Keratinocyte (primary cell): ENCODE results near the gene ZRANB1. TPM values are rescaled to one million over a fixed set of nuclear protein-coding genes. Genes with fewer than 3 reads are reported as not detected.

Experiments
- DNase-seq: peaks from one replicate; pipeline ENCODE4 v3.0.0-alpha.2; 2011; ENCODE audit warnings: low read depth, missing footprints, low spot score
- FAIRE-seq: peaks from 2 replicates; lab custom pipeline; 2011; peaks lifted over from hg19 to GRCh38; lab: Jason Lieb, UNC
- H2AFZ ChIP-seq: 2 replicates; pipeline ENCODE4 v1.6.0; 2012; ENCODE audit warnings: low read length, control low read depth, inconsistent platforms; ENCODE audit not compliant: control insufficient read depth
- H3K27ac ChIP-seq: 2 replicates; pipeline ENCODE4 v1.5.1; 2011; ENCODE audit warnings: low read length; ENCODE audit not compliant: control insufficient read depth, insufficient read depth
- H3K27me3 ChIP-seq: 3 replicates; pipeline ENCODE4 v1.6.0; 2011; ENCODE audit warnings: low read length; ENCODE audit not compliant: control insufficient read depth, insufficient read depth; ENCODE audit errors: extremely low read depth
- H3K36me3 ChIP-seq, 2 experiments: 2 replicates in 1 of 2; 3 replicates in 1 of 2; pipeline ENCODE4 v1.5.1; 2011; ENCODE audit warnings: low read length in 2 of 2, mild to moderate bottlenecking in 1 of 2; ENCODE audit not compliant: control insufficient read depth in 2 of 2, insufficient read depth in 2 of 2; ENCODE audit errors: extremely low read depth in 1 of 2
- H3K4me1 ChIP-seq: 3 replicates; pipeline ENCODE4 v1.5.1; 2011; ENCODE audit warnings: low read length; ENCODE audit not compliant: control insufficient read depth, insufficient read depth; ENCODE audit errors: extremely low read depth
- H3K4me2 ChIP-seq: 3 replicates; pipeline ENCODE4 v1.6.0; 2011; ENCODE audit warnings: low read depth, low read length; ENCODE audit not compliant: control insufficient read depth, insufficient read depth; ENCODE audit errors: extremely low read depth
- H3K4me3 ChIP-seq, 3 experiments: fragments of 200-600 bp in 1 of 3; sonication (generic) in 1 of 3; 2 replicates in 2 of 3; 3 replicates in 1 of 3; pipeline ENCODE4 v1.5.1; 2011 to 2016; ENCODE audit warnings: low read length in 3 of 3, mild to moderate bottlenecking in 3 of 3, control low read depth in 2 of 3, inconsistent platforms in 1 of 3, low read depth in 1 of 3, mixed read lengths in 1 of 3, mixed run types in 1 of 3, moderate library complexity in 1 of 3; ENCODE audit not compliant: control insufficient read depth in 2 of 3, insufficient read depth in 2 of 3; ENCODE audit errors: extremely low read depth in 1 of 3
- H3K79me2 ChIP-seq: 2 replicates; pipeline ENCODE4 v1.6.0; 2012; ENCODE audit warnings: low read length; ENCODE audit not compliant: control insufficient read depth, insufficient read depth
- H3K9ac ChIP-seq: 3 replicates; pipeline ENCODE4 v1.6.0; 2011; ENCODE audit warnings: low read length; ENCODE audit not compliant: control insufficient read depth, insufficient read depth; ENCODE audit errors: extremely low read depth
- H3K9me1 ChIP-seq: 3 replicates; pipeline ENCODE4 v1.6.0; 2011; ENCODE audit warnings: low read length; ENCODE audit not compliant: control insufficient read depth, insufficient read depth; ENCODE audit errors: extremely low read depth
- H3K9me3 ChIP-seq: 2 replicates; pipeline ENCODE4 v1.5.1; 2012; ENCODE audit warnings: low read depth, low read length; ENCODE audit not compliant: control insufficient read depth
- H4K20me1 ChIP-seq: 3 replicates; pipeline ENCODE4 v1.6.0; 2011; ENCODE audit warnings: low read length; ENCODE audit not compliant: control insufficient read depth, insufficient read depth; ENCODE audit errors: extremely low read depth
- EZH2 ChIP-seq: IDR thresholded peaks from one replicate; pipeline ENCODE4 v1.6.1; 2012; ENCODE audit warnings: inconsistent platforms, mild to moderate bottlenecking, low read length, moderate library complexity
- dilution Hi-C: fragments of 300-500 bp; cut with MboI; formaldehyde crosslinking; loops from one replicate; pipeline ENCODE4 v1.7.0; 2020; ENCODE audit warnings: low sequenced_read_pairs; ENCODE audit not compliant: extremely low pct_ligation_motif_present
- polyA plus RNA-seq, 5 experiments: library from polyadenylated mRNA; depleted of rRNA in 3 of 5; stranded (reverse) in 3 of 5; stranded (forward) in 1 of 5; unstranded in 1 of 5; fragments of >200 nt; gene quantifications; 1 replicate in 1 of 5; 2 replicates in 3 of 5; 3 replicates in 1 of 5; pipeline versions ENCODE4 v1.2.1 to v1.2.3, GENCODE V29; 2011 to 2012; ENCODE audit warnings: missing spikeins in 2 of 5, low read depth in 1 of 5, low replicate concordance in 1 of 5
- TF ChIP-seq, protein P1 (sequence below), 3 experiments: IDR thresholded peaks in 1 of 3; conservative IDR thresholded peaks in 1 of 3; optimal IDR thresholded peaks in 1 of 3; 2 replicates in 2 of 3; 3 replicates in 1 of 3; pipeline versions ENCODE3 to v1.5.1; 2011; ENCODE audit warnings: low read length in 3 of 3, mild to moderate bottlenecking in 3 of 3, moderate library complexity in 2 of 3, control low read depth in 1 of 3, inconsistent platforms in 1 of 3; ENCODE audit not compliant: insufficient read depth in 2 of 3; ENCODE audit errors: extremely low read depth in 1 of 3

Gene ZRANB1
- polyA plus RNA-seq, 1 donor (not counting 4 experiments of a cell fraction or from before 2014, with no cell fraction given), result 9.3 TPM

DNA sequence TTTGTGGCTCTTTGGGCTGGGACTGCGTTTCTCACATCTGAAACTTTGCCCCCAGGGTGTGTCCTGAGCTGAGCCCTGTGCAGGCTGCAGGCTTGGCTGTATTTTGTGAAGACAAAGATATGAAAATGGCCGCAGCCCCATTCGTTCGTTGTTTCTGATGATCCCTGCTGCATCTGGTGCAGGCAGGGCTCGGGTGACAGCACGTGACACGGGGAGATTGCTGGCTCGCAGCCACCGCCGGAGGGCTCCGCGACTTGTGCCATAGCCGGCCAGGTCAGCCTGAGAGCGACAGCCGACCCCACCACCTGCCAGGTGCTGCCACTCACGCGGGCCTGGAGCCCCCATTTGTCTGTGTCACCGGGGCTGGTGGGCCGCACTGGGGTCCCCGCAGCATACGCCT lies 81.3 kb downstream of the ZRANB1 start:
- no peaks in the 10 kb centered on the region for H3K9me3 ChIP-seq
- no peak for FAIRE-seq
- peaks cover 15 to 24% of the 10 kb centered on the region in 2 experiments for H3K36me3 ChIP-seq
- H2AFZ ChIP-seq, result no peak overlapping the region
- no peaks in the 10 kb centered on the region for H3K4me1 ChIP-seq
- H3K79me2 ChIP-seq, result peaks cover 93% of the 10 kb centered on the region
- no peaks in the 10 kb centered on the region for H3K27me3 ChIP-seq
- no peak overlapping the region for H3K27ac ChIP-seq
- H4K20me1 ChIP-seq, result peaks cover 16% of the 10 kb centered on the region
- H3K4me2 ChIP-seq, result no peak overlapping the region
- H3K4me3 ChIP-seq, result no peak overlapping the region
- TF ChIP-seq EZH2, result no peak
- TF ChIP-seq, protein P1, sequence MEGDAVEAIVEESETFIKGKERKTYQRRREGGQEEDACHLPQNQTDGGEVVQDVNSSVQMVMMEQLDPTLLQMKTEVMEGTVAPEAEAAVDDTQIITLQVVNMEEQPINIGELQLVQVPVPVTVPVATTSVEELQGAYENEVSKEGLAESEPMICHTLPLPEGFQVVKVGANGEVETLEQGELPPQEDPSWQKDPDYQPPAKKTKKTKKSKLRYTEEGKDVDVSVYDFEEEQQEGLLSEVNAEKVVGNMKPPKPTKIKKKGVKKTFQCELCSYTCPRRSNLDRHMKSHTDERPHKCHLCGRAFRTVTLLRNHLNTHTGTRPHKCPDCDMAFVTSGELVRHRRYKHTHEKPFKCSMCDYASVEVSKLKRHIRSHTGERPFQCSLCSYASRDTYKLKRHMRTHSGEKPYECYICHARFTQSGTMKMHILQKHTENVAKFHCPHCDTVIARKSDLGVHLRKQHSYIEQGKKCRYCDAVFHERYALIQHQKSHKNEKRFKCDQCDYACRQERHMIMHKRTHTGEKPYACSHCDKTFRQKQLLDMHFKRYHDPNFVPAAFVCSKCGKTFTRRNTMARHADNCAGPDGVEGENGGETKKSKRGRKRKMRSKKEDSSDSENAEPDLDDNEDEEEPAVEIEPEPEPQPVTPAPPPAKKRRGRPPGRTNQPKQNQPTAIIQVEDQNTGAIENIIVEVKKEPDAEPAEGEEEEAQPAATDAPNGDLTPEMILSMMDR (optimal IDR thresholded peaks at IDR 0.05 in 1 of 3, IDR thresholded peaks at IDR 0.05 in 1 of 3, conservative IDR thresholded peaks at IDR 0.05 in 1 of 3; ENCODE audit: extremely low read depth in 1 of 3, insufficient read depth in 2 of 3, low read length in 3 of 3), result no peak
- no peak overlapping the region for H3K9ac ChIP-seq
- no peak for DNase-seq
- no peaks in the 10 kb centered on the region for H3K9me1 ChIP-seq
- dilution Hi-C loops, result no loop called here

DNA sequence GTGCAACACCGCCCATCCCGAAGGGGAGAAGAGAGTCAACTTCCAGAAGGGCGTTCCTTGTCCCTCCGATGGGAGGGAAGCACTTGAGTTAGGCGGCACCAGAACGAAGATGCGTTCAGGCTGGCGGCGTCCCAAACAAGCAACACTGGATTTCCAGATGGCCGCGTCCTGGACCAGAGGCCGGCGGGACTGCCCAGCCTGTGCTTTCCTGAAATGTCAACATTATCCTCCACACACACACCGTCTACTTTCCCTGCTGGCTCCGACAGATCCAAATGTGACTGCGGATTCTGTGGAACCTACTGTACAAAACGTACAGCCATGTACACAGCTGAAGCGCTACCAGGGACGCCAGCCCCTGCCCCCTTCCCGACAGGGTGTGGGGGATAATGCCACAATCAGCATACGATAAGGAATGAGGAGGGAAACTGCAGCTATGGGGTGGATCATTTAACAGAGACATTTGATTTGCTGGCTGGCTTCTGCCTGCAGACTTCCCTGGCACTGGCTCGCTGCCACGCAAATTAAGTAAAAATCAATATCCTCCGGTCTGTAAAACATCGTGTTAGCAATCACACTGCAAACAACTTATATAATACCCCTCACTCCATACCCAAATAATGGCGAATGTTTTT lies 82.1 kb downstream of the ZRANB1 start:
- peaks cover 15 to 24% of the 10 kb centered on the region in 2 experiments for H3K36me3 ChIP-seq
- FAIRE-seq, result no peak
- no peaks in the 10 kb centered on the region for H3K4me1 ChIP-seq
- no peaks in the 10 kb centered on the region for H3K9me3 ChIP-seq
- H3K4me3 ChIP-seq, result no peak overlapping the region
- H3K9ac ChIP-seq, result no peak overlapping the region
- peaks cover 91% of the 10 kb centered on the region for H3K79me2 ChIP-seq
- DNase-seq, result no peak
- no peak overlapping the region for H3K27ac ChIP-seq
- no peaks in the 10 kb centered on the region for H3K9me1 ChIP-seq
- peaks cover 17% of the 10 kb centered on the region for H4K20me1 ChIP-seq
- H3K4me2 ChIP-seq, result no peak overlapping the region
- no peak overlapping the region for H2AFZ ChIP-seq
- dilution Hi-C loops, result no loop called here
- TF ChIP-seq EZH2, result no peak
- TF ChIP-seq, protein P1 (optimal IDR thresholded peaks at IDR 0.05 in 1 of 3, IDR thresholded peaks at IDR 0.05 in 1 of 3, conservative IDR thresholded peaks at IDR 0.05 in 1 of 3; ENCODE audit: extremely low read depth in 1 of 3, insufficient read depth in 2 of 3, low read length in 3 of 3), result no peak
- no peaks in the 10 kb centered on the region for H3K27me3 ChIP-seq
